Fibroblast of lung (primary cell): ENCODE measurements around the gene OGFOD3.

Experiments
- CTCF ChIP-seq, 2 donors: IDR thresholded peaks in 1 of 2; conservative IDR thresholded peaks in 1 of 2; 1 replicate in 1 of 2; 2 replicates in 1 of 2; pipeline ENCODE4 v1.5.1; 2011 to 2012; ENCODE audit warnings: low read length in 2 of 2, control low read depth in 1 of 2, inconsistent platforms in 1 of 2, low read depth in 1 of 2, mild to moderate bottlenecking in 1 of 2
- EZH2 ChIP-seq: IDR thresholded peaks from 2 replicates; pipeline ENCODE4 v1.5.1; 2012; ENCODE audit warnings: low read length, control low read depth, mild to moderate bottlenecking; ENCODE audit errors: missing control alignments

- no peak for TF ChIP-seq CTCF (conservative IDR thresholded peaks at IDR 0.05 in 1 of 2, IDR thresholded peaks at IDR 0.05 in 1 of 2; ENCODE audit: low read depth in 1 of 2, low read length in 2 of 2)
- no peak for TF ChIP-seq EZH2
Measured at GRCh38 chr17:82418001-82418986, at the start of gene OGFOD3, which contains the start of gene HEXD.
